Motor neuron (in vitro differentiated cells): Measurements from ENCODE around the gene C16orf95. TPM values are rescaled to one million over a fixed set of nuclear protein-coding genes. Genes with fewer than 3 reads are reported as not detected.

Experiments
- ATAC-seq, 8 experiments: fragments of 200-7000 bp; cut with Tn5 transposase; replicated peaks in 6 of 8; 2 replicates each; pipeline ENCODE4 v1.8.0; 2021; ENCODE audit warnings: mild to moderate bottlenecking in 8 of 8, moderate library complexity in 8 of 8
- H3K27ac ChIP-seq, 2 donors: fragments of 250-450 bp; sonication (Bioruptor Pico); 2 replicates each; pipeline ENCODE4 v1.9.0; 2021; ENCODE audit warnings: antibody characterized with exemption in 2 of 2, mild to moderate bottlenecking in 2 of 2, moderate library complexity in 1 of 2
- H3K4me1 ChIP-seq, 2 donors: fragments of 250-450 bp; sonication (Bioruptor Pico); replicated peaks in 1 of 2; 2 replicates each; pipeline ENCODE4 v1.6.1; 2021; ENCODE audit warnings: antibody characterized with exemption in 2 of 2, mild to moderate bottlenecking in 2 of 2, moderate library complexity in 1 of 2
- H3K4me3 ChIP-seq, 5 donors: fragments of 250-450 bp; sonication (Bioruptor Pico); 2 replicates each; pipeline ENCODE4 v1.9.0; 2021; ENCODE audit warnings: antibody characterized with exemption in 5 of 5, mild to moderate bottlenecking in 5 of 5, moderate library complexity in 4 of 5
- WGBS, 10 experiments: fragments of 450-650 bp; shearing (Covaris generic); methylation state at CpG; one replicate each; pipeline ENCODE4 v1.0.0; 2022; 5-methylcytosine and 5-hydroxymethylcytosine counted together
- in situ Hi-C, 9 experiments: fragments of 400-800 bp; cut with MboI; loops; one replicate each; pipeline ENCODE4 v1.15.0; 2021; ENCODE audit warnings: low sequenced_read_pairs in 9 of 9, low pct_unique_long_range_greater_than_20kb in 2 of 9; ENCODE audit not compliant: unreplicated experiment in 9 of 9
- total RNA-seq, 8 experiments: library from RNA; unstranded; fragments of 300-600 nt; gene quantifications; 2 replicates each; pipeline versions ENCODE4 v1.2.3 to v1.2.4, GENCODE V29; 2022

Gene C16orf95
- total RNA-seq, 8 experiments from 2014 or later = 2.9 to 5.4 (median 4.2) TPM

DNA sequence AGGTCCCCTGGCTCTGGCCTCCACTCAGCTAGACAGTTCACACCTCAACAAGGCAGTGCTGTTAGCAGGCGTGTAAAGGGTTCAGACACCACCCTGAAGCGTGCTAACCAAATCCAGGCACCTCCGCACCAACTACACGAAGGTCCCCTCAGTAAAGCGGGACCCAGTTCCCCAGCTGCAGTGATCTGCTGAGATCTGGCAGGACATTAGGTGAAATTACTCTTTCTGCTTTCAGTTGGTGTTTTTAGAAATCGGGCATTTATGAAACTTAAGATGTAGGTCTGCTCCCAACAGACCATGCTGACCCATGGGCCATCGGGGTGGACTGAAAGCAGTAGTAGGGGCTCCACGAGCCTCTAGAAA lies 39.3 kb upstream of the C16orf95 start:
- 82 to 100% methylated on average over 1 to 5 of the region's 8 CpGs; no CpG with 5 or more reads in 8 of the 10 experiments for WGBS, 10 experiments
- H3K4me3 ChIP-seq = no peak overlapping the region
- H3K4me1 ChIP-seq = peaks cover 6 to 14% of the 10 kb centered on the region in 2 donors
- peak in 4 of 8 experiments; percentile 22 to 41 (median 32) for ATAC-seq
- in situ Hi-C loops = no loop called here
- H3K27ac ChIP-seq = no peak overlapping the region

DNA sequence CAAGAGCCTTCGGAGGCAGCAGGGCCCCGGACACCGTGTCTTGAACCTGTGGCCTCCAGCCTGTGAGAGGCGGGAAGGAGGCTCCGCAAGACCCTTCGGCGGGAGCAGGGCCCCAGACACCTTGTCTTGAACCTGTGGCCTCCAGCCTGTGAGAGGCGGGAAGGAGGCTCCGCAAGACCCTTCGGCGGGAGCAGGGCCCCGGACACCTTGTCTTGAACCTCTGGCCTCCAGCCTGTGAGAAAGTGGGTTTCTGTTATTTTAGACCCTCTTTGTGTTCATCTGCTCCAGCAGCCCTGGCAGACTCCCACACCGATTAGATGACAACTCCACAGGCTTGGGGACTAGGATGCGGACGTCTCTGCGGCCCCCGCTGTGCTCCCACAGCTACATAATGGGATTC lies 36.4 kb upstream of the C16orf95 start:
- ATAC-seq = no peak
- H3K27ac ChIP-seq = no peak overlapping the region
- WGBS, 10 experiments = 88 to 100% (median 92%) methylated on average over 1 to 9 of the region's 17 CpGs; no CpG with 5 or more reads in 3 of the 10 experiments
- H3K4me3 ChIP-seq = no peak overlapping the region
- in situ Hi-C loops = no loop called here
- peaks cover 9 to 22% of the 10 kb centered on the region in 2 donors for H3K4me1 ChIP-seq

- Histone ChIP-seq H3K4me3 (no peak overlapping the region), H3K4me1 (peaks cover 9 to 22% of the 10 kb centered on the region in 2 donors), H3K27ac (no peak overlapping the region)
- in situ Hi-C loops = no loop called here
- WGBS, 10 experiments = 87 to 100% (median 90%) methylated on average over 1 to 8 of the region's 15 CpGs; no CpG with 5 or more reads in 5 of the 10 experiments
- no peak for ATAC-seq
Observed at GRCh38 chr16:87352818-87353217, 35.6 kb upstream of the C16orf95 start.

DNA sequence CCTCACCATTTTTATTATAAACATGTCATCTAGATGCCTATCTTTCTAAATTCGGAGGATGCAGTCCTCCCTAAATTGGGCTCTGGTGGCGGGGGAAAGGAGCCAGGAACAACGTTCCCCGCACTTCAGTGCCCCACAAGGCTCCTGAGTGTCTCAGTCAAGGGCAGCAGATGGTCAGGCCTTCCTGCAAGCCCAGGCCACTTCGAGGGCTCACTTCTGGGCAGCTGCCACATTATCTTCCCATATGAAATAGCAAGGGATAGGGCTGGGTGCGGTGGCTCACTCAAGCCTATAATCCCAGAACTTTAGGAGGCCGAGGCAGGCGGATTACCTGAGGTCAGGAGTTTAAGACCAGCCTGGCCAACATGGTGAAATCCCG lies 34.1 kb upstream of the C16orf95 start:
- Histone ChIP-seq H3K4me1 (peaks cover 9 to 18% of the 10 kb centered on the region in 2 donors), H3K4me3 (no peak overlapping the region), H3K27ac (no peak overlapping the region)
- WGBS, 10 experiments = 0 to 100% (median 56%) methylated on average over 1 to 8 of the region's 9 CpGs; no CpG with 5 or more reads in 5 of the 10 experiments
- in situ Hi-C loops = no loop called here
- peak in 6 of 8 experiments; percentile 8 to 33 (median 18) for ATAC-seq

- no peak overlapping the region for H3K4me3 ChIP-seq
- peaks cover 9 to 12% of the 10 kb centered on the region in 2 donors for H3K4me1 ChIP-seq
- H3K27ac ChIP-seq = no peak overlapping the region
- 0 to 100% (median 70%) methylated on average over 1 to 18 of the region's 23 CpGs; no CpG with 5 or more reads in 1 of the 10 experiments for WGBS, 10 experiments
- in situ Hi-C loops = no loop called here
- ATAC-seq = peak in 7 of 8 experiments; percentile 45 to 88 (median 80)
Observed at GRCh38 chr16:87350681-87351319, 33.6 kb upstream of the C16orf95 start.

GRCh38 chr16:87350031-87350430 lies 32.8 kb upstream of the C16orf95 start:
- no peak overlapping the region for H3K27ac ChIP-seq
- peaks cover 9% of the 10 kb centered on the region in 2 donors for H3K4me1 ChIP-seq
- in situ Hi-C loops = no loop called here
- 0 to 90% (median 80%) methylated on average over 1 to 7 of the region's 8 CpGs; no CpG with 5 or more reads in 5 of the 10 experiments for WGBS, 10 experiments
- H3K4me3 ChIP-seq = no peak overlapping the region
- ATAC-seq = no peak

- Histone ChIP-seq H3K27ac (no peak overlapping the region), H3K4me3 (no peak overlapping the region), H3K4me1 (peaks cover 9% of the 10 kb centered on the region in 2 donors)
- in situ Hi-C loops = no loop called here
- ATAC-seq = no peak
- 80 to 100% (median 100%) methylated on average over 1 to 9 of the region's 13 CpGs; no CpG with 5 or more reads in 4 of the 10 experiments for WGBS, 10 experiments
Observed at GRCh38 chr16:87348616-87349157, 31.5 kb upstream of the C16orf95 start.

DNA sequence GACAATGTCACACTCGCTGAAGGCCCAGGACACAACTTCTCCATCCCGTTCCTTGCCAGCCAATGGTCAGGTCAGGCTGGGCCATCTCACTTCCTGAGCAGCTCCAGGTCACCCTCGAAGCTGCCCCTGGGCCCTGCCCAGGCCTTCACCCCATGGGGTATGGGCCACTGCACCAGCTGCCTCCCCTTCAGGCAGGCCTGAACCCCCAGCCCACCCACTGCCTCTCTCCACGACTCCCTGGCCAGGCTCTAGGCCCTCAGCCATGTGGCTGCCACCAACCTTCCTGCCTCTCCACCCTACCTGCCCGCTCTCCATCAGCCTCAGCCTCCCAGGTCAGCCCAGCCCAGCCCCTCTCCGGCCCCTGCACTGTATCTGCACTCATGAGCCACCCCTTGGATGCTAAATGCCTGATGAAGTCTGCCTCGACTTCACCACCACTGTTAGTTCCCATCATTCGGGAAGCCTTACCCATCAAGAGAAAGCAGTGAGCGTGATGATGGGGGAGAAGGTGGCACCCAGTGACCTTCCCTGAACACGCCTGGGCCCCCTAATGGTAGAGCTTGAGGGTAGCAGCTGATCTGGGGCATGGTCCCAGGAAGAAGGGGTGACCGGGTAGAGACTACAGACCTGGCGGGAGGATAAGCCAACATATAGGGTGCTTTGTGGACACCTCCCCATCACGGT lies 30.9 kb upstream of the C16orf95 start:
- in situ Hi-C loops = no loop called here
- Histone ChIP-seq H3K4me1 (peaks cover 9% of the 10 kb centered on the region in 2 donors), H3K27ac (no peak overlapping the region), H3K4me3 (no peak overlapping the region)
- 60 to 100% (median 94%) methylated on average over 1 to 3 of the region's 13 CpGs; no CpG with 5 or more reads in 5 of the 10 experiments for WGBS, 10 experiments
- ATAC-seq = no peak

DNA sequence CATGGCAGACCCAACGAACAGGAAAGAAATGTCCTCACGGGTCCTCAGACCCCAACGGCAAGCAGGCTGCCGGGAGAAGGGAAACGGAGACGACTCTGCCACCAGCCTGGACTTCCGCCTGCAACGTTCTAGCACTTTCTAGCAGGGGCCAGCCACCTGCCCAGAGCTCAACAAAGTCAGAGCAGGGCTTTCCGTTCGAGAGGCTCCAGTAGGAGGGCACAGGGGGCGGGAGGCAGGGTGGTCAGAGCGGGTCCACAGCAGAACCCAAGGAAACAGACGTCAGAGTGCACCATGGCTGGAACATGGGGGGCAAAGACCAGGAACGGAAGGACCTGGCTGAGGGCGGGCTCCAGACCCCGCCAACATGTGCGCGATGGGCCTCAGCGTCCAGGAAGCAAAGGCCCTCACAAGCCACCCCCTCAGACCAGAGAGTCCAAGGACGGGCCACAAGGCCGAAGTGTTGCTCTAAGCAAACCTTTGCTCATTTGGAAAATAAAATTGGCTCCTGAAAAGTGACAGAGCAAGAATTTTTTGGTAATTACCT lies 29.4 kb upstream of the C16orf95 start:
- no peak overlapping the region for H3K27ac ChIP-seq
- WGBS, 10 experiments = 87 to 100% (median 94%) methylated on average over 2 to 13 of the region's 21 CpGs; no CpG with 5 or more reads in 4 of the 10 experiments
- in situ Hi-C loops = no loop called here
- ATAC-seq = no peak
- H3K4me3 ChIP-seq = no peak overlapping the region
- peaks cover 5 to 9% of the 10 kb centered on the region in 2 donors for H3K4me1 ChIP-seq

GRCh38 chr16:87345726-87346424 lies 28.7 kb upstream of the C16orf95 start:
- 79 to 100% (median 94%) methylated on average over 1 to 9 of the region's 28 CpGs; no CpG with 5 or more reads in 5 of the 10 experiments for WGBS, 10 experiments

GRCh38 chr16:87344931-87345631 lies 27.9 kb upstream of the C16orf95 start:
- 67 to 80% methylated on average over 1 to 2 of the region's 17 CpGs; no CpG with 5 or more reads in 8 of the 10 experiments for WGBS, 10 experiments
- in situ Hi-C loops = no loop called here
- Histone ChIP-seq H3K4me3 (no peak overlapping the region), H3K4me1 (no peaks in the 10 kb centered on the region), H3K27ac (no peak overlapping the region)
- ATAC-seq = peak; percentile 42 to 85 (median 64)

More at GRCh38 chr16:87345726-87346424, 28.7 kb upstream of the C16orf95 start:
- ATAC-seq = peak in 1 of 8 experiments; percentile 7
- H3K4me1 ChIP-seq = peaks cover 2 to 4% of the 10 kb centered on the region in 2 donors
- in situ Hi-C loops = no loop called here
- H3K27ac ChIP-seq = no peak overlapping the region
- H3K4me3 ChIP-seq = no peak overlapping the region
